Fibroblast of the aortic adventitia (primary cell): ENCODE measurements around the gene RANBP17. TPM values are rescaled to one million over a fixed set of nuclear protein-coding genes. Genes with fewer than 3 reads are reported as not detected.

Experiments
- DNase-seq: peaks from one replicate; pipeline ENCODE4 v3.0.0-alpha.2; 2010; ENCODE audit warnings: low read depth
- H3K4me3 ChIP-seq: 2 replicates; pipeline ENCODE4 v1.5.1; 2011; ENCODE audit warnings: low read depth, mild to moderate bottlenecking, control low read depth, low read length, moderate library complexity
- CTCF ChIP-seq: IDR thresholded peaks from 2 replicates; pipeline ENCODE4 v1.5.1; 2011; ENCODE audit warnings: mild to moderate bottlenecking, low read length, control low read depth, inconsistent platforms; ENCODE audit not compliant: insufficient read depth
- small RNA-seq: library from RNA; depleted of rRNA; stranded (forward); fragments of <200 nt; gene quantifications from one replicate; pipeline ENCODE3, GENCODE V24; 2012
- total RNA-seq: library from RNA; depleted of rRNA; stranded (reverse); fragments of >200 nt; gene quantifications from 2 replicates; pipeline ENCODE4 v1.2.3, GENCODE V29; 2012; ENCODE audit warnings: low replicate concordance

Gene RANBP17
- total RNA-seq, 1 donor, result 10.6 TPM

GRCh38 chr5:171344936-171345608, 483.3 kb downstream of the RANBP17 start:
- no peak for DNase-seq
- H3K4me3 ChIP-seq, result no peak overlapping the region
- TF ChIP-seq CTCF, result no peak

Small RNA genes lying within 50 kb of the gene (small RNA-seq; reads per million reads assigned to genes)
- gene AC091980.1, result not detected

Other genes with a start within 250 kb of the RANBP17 start
- gene GABRP, start 78.3 kb upstream of the RANBP17 start, total RNA-seq, result not detected in 2 replicates